ENCODE data around the gene SSRP1.

The SSRP1 gene

GRCh38 chr11:57306940-57307565 lies 28.6 kb downstream of the SSRP1 start:
- no peak overlapping the region for H2BK5ac ChIP-seq (ENCODE audit: low read depth, low read length, poor library complexity, severe bottlenecking)
- peak overlapping the region in 1 of 2 experiments; percentile 37 for H3K18ac ChIP-seq (ENCODE audit: low read depth in 1 of 2, low read length in 2 of 2)
- H3K27me3 ChIP-seq (ENCODE audit: control insufficient read depth in 1 of 2, insufficient read depth in 1 of 2, low read length in 2 of 2), result no peaks in the 10 kb centered on the region
- no peak overlapping the region for H3K23ac ChIP-seq (ENCODE audit: low read length in 2 of 2)
- no peak overlapping the region for H2AFZ ChIP-seq (ENCODE audit: low read depth, low read length)
- no peaks in the 10 kb centered on the region for H3K9me3 ChIP-seq (ENCODE audit: control insufficient read depth, low read length)
- H3K4ac ChIP-seq (ENCODE audit: low read depth in 1 of 2, low read length in 2 of 2), result no peak overlapping the region
- no peak overlapping the region for H3K4me2 ChIP-seq (ENCODE audit: low read length, poor library complexity, severe bottlenecking)
- H3K36me3 ChIP-seq (ENCODE audit: control insufficient read depth in 1 of 2, insufficient read depth in 2 of 2, low read depth in 1 of 2, low read length in 2 of 2), result peaks cover 60 to 73% of the 10 kb centered on the region in 2 experiments
- no peak overlapping the region for H2BK15ac ChIP-seq (ENCODE audit: low read depth, poor library complexity, severe bottlenecking)
- 87% methylated on average over 9 of the region's 9 CpGs for WGBS
- H4K91ac ChIP-seq (ENCODE audit: low read length), result peak overlapping the region; percentile 18
- H3K9ac ChIP-seq (ENCODE audit: low read length), result peak overlapping the region; percentile 20
- no peak for DNase-seq
- peak overlapping the region in 1 of 2 experiments; percentile 81 for H3K14ac ChIP-seq (ENCODE audit: low read length in 2 of 2)
- H4K8ac ChIP-seq (ENCODE audit: low read length), result no peak overlapping the region
- peaks cover 51% of the 10 kb centered on the region for H3K79me1 ChIP-seq (replicated peaks; ENCODE audit: low read length, poor library complexity, severe bottlenecking)
- peaks cover 58% of the 10 kb centered on the region for H3K4me1 ChIP-seq (ENCODE audit: control insufficient read depth, insufficient read depth, low read depth, low read length)
- H2BK12ac ChIP-seq (ENCODE audit: low read length in 2 of 2), result no peak overlapping the region
- no peak overlapping the region for H2BK120ac ChIP-seq (ENCODE audit: low read depth, low read length)
- H3K4me3 ChIP-seq (ENCODE audit: insufficient read depth in 1 of 2, low read depth in 1 of 2, low read length in 2 of 2), result peak overlapping the region in 1 of 2 experiments; percentile 29
- peak overlapping the region; percentile 10 for H3K27ac ChIP-seq (ENCODE audit: low read length, poor library complexity, severe bottlenecking)
- H2AK5ac ChIP-seq (ENCODE audit: low read length, severe bottlenecking), result no peak overlapping the region

GRCh38 chr11:57306161-57306876 lies 29.4 kb downstream of the SSRP1 start:
- Histone ChIP-seq H2BK120ac (ENCODE audit: low read depth, low read length) (no peak overlapping the region), H2AFZ (ENCODE audit: low read depth, low read length) (no peak overlapping the region), H3K79me1 (replicated peaks; ENCODE audit: low read length, poor library complexity, severe bottlenecking) (peaks cover 58% of the 10 kb centered on the region), H3K27me3 (ENCODE audit: control insufficient read depth in 1 of 2, insufficient read depth in 1 of 2, low read length in 2 of 2) (no peaks in the 10 kb centered on the region), H3K4ac (ENCODE audit: low read depth in 1 of 2, low read length in 2 of 2) (no peak overlapping the region), H3K23ac (ENCODE audit: low read length in 2 of 2) (no peak overlapping the region), H3K4me2 (ENCODE audit: low read length, poor library complexity, severe bottlenecking) (no peak overlapping the region), H3K27ac (ENCODE audit: low read length, poor library complexity, severe bottlenecking) (no peak overlapping the region), H4K8ac (ENCODE audit: low read length) (no peak overlapping the region), H3K9ac (ENCODE audit: low read length) (no peak overlapping the region), H3K9me3 (ENCODE audit: control insufficient read depth, low read length) (no peaks in the 10 kb centered on the region), H3K4me3 (ENCODE audit: insufficient read depth in 1 of 2, low read depth in 1 of 2, low read length in 2 of 2) (peak overlapping the region in 1 of 2 experiments; percentile 11), H2BK15ac (ENCODE audit: low read depth, poor library complexity, severe bottlenecking) (no peak overlapping the region), H4K91ac (ENCODE audit: low read length) (no peak overlapping the region), H2BK5ac (ENCODE audit: low read depth, low read length, poor library complexity, severe bottlenecking) (no peak overlapping the region), H2BK12ac (ENCODE audit: low read length in 2 of 2) (no peak overlapping the region), H3K36me3 (ENCODE audit: control insufficient read depth in 1 of 2, insufficient read depth in 2 of 2, low read depth in 1 of 2, low read length in 2 of 2) (peaks cover 67 to 77% of the 10 kb centered on the region in 2 experiments), H3K18ac (ENCODE audit: low read depth in 1 of 2, low read length in 2 of 2) (no peak overlapping the region), H3K4me1 (ENCODE audit: control insufficient read depth, insufficient read depth, low read depth, low read length) (peaks cover 53% of the 10 kb centered on the region), H2AK5ac (ENCODE audit: low read length, severe bottlenecking) (no peak overlapping the region), H3K14ac (ENCODE audit: low read length in 2 of 2) (no peak overlapping the region)
- 94% methylated on average over 13 of the region's 15 CpGs for WGBS
- no peak for DNase-seq

GRCh38 chr11:57305523-57305922 lies 30.2 kb downstream of the SSRP1 start:
- no peak overlapping the region for H3K4me3 ChIP-seq (ENCODE audit: insufficient read depth in 1 of 2, low read depth in 1 of 2, low read length in 2 of 2)
- no peak overlapping the region for H4K8ac ChIP-seq (ENCODE audit: low read length)
- H3K4me2 ChIP-seq (ENCODE audit: low read length, poor library complexity, severe bottlenecking), result no peak overlapping the region
- DNase-seq, result no peak
- H2BK120ac ChIP-seq (ENCODE audit: low read depth, low read length), result no peak overlapping the region
- H2AFZ ChIP-seq (ENCODE audit: low read depth, low read length), result no peak overlapping the region
- no peak overlapping the region for H3K27ac ChIP-seq (ENCODE audit: low read length, poor library complexity, severe bottlenecking)
- peak overlapping the region in 1 of 2 experiments; percentile 26 for H3K18ac ChIP-seq (ENCODE audit: low read depth in 1 of 2, low read length in 2 of 2)
- H2AK5ac ChIP-seq (ENCODE audit: low read length, severe bottlenecking), result peak overlapping the region; percentile 74
- H3K14ac ChIP-seq (ENCODE audit: low read length in 2 of 2), result no peak overlapping the region
- WGBS, result 94% methylated on average over 8 of the region's 8 CpGs
- H3K36me3 ChIP-seq (ENCODE audit: control insufficient read depth in 1 of 2, insufficient read depth in 2 of 2, low read depth in 1 of 2, low read length in 2 of 2), result peaks cover 75 to 85% of the 10 kb centered on the region in 2 experiments
- H2BK5ac ChIP-seq (ENCODE audit: low read depth, low read length, poor library complexity, severe bottlenecking), result no peak overlapping the region
- H2BK15ac ChIP-seq (ENCODE audit: low read depth, poor library complexity, severe bottlenecking), result no peak overlapping the region
- no peaks in the 10 kb centered on the region for H3K9me3 ChIP-seq (ENCODE audit: control insufficient read depth, low read length)
- H2BK12ac ChIP-seq (ENCODE audit: low read length in 2 of 2), result no peak overlapping the region
- H3K4ac ChIP-seq (ENCODE audit: low read depth in 1 of 2, low read length in 2 of 2), result no peak overlapping the region
- peaks cover 63% of the 10 kb centered on the region for H3K79me1 ChIP-seq (replicated peaks; ENCODE audit: low read length, poor library complexity, severe bottlenecking)
- H4K91ac ChIP-seq (ENCODE audit: low read length), result no peak overlapping the region
- peak overlapping the region; percentile 24 for H3K9ac ChIP-seq (ENCODE audit: low read length)
- H3K27me3 ChIP-seq (ENCODE audit: control insufficient read depth in 1 of 2, insufficient read depth in 1 of 2, low read length in 2 of 2), result no peaks in the 10 kb centered on the region
- peaks cover 49% of the 10 kb centered on the region for H3K4me1 ChIP-seq (ENCODE audit: control insufficient read depth, insufficient read depth, low read depth, low read length)
- no peak overlapping the region for H3K23ac ChIP-seq (ENCODE audit: low read length in 2 of 2)

GRCh38 chr11:57303990-57304579 lies 31.6 kb downstream of the SSRP1 start:
- Histone ChIP-seq H2BK15ac (ENCODE audit: low read depth, poor library complexity, severe bottlenecking) (no peak overlapping the region), H2BK5ac (ENCODE audit: low read depth, low read length, poor library complexity, severe bottlenecking) (no peak overlapping the region), H4K8ac (ENCODE audit: low read length) (no peak overlapping the region), H2BK120ac (ENCODE audit: low read depth, low read length) (no peak overlapping the region), H3K4ac (ENCODE audit: low read depth in 1 of 2, low read length in 2 of 2) (no peak overlapping the region), H3K79me1 (replicated peaks; ENCODE audit: low read length, poor library complexity, severe bottlenecking) (peaks cover 53% of the 10 kb centered on the region), H3K23ac (ENCODE audit: low read length in 2 of 2) (no peak overlapping the region), H3K9ac (ENCODE audit: low read length) (peak overlapping the region; percentile 54), H3K4me3 (ENCODE audit: insufficient read depth in 1 of 2, low read depth in 1 of 2, low read length in 2 of 2) (no peak overlapping the region), H2AK5ac (ENCODE audit: low read length, severe bottlenecking) (no peak overlapping the region), H3K14ac (ENCODE audit: low read length in 2 of 2) (no peak overlapping the region), H3K36me3 (ENCODE audit: control insufficient read depth in 1 of 2, insufficient read depth in 2 of 2, low read depth in 1 of 2, low read length in 2 of 2) (peaks cover 76 to 86% of the 10 kb centered on the region in 2 experiments), H2AFZ (ENCODE audit: low read depth, low read length) (no peak overlapping the region), H3K4me1 (ENCODE audit: control insufficient read depth, insufficient read depth, low read depth, low read length) (peaks cover 36% of the 10 kb centered on the region), H4K91ac (ENCODE audit: low read length) (no peak overlapping the region), H3K4me2 (ENCODE audit: low read length, poor library complexity, severe bottlenecking) (no peak overlapping the region), H3K27ac (ENCODE audit: low read length, poor library complexity, severe bottlenecking) (no peak overlapping the region), H2BK12ac (ENCODE audit: low read length in 2 of 2) (no peak overlapping the region), H3K9me3 (ENCODE audit: control insufficient read depth, low read length) (peaks cover 10% of the 10 kb centered on the region), H3K18ac (ENCODE audit: low read depth in 1 of 2, low read length in 2 of 2) (no peak overlapping the region), H3K27me3 (ENCODE audit: control insufficient read depth in 1 of 2, insufficient read depth in 1 of 2, low read length in 2 of 2) (no peaks in the 10 kb centered on the region)
- WGBS, result 86% methylated on average over 7 of the region's 8 CpGs
- DNase-seq, result no peak
